ENCODE results near the gene DEFB131B.
"Not testable (repeated sequence)": the region's sequence is repeated elsewhere in the genome, so short reads cannot be mapped to it uniquely, and the experiment has no call there.

Gene DEFB131B

GRCh38 chr11:71878059-71878458 is at the start of gene DEFB131B:
TSS of gene DEFB131B (plus strand) at chr11:71878453. CDS start at chr11:71878453, 0 bp downstream.
- not testable (repeated sequence) for DNase-seq

- DNase-seq, result not testable (repeated sequence)
Measured at GRCh38 chr11:71829247-71829646, 49.0 kb upstream of the DEFB131B start.

- DNase-seq, result not testable (repeated sequence)
Measured at GRCh38 chr11:71829686-71830085, 48.6 kb upstream of the DEFB131B start.

GRCh38 chr11:71832811-71833210 is 45.4 kb upstream of the DEFB131B start, which contains the start of gene DEFB108B:
TSS of gene DEFB108B (plus strand) at chr11:71833200. CDS start at chr11:71833200, 0 bp downstream.
- DNase-seq, result not testable (repeated sequence)

- DNase-seq, result not testable (repeated sequence)
Measured at GRCh38 chr11:71842720-71843119, 35.5 kb upstream of the DEFB131B start.

- not testable (repeated sequence) for DNase-seq
Measured at GRCh38 chr11:71843355-71843754, 34.9 kb upstream of the DEFB131B start.

GRCh38 chr11:71843858-71844257 is 34.4 kb upstream of the DEFB131B start:
- DNase-seq, result no peak

GRCh38 chr11:71853895-71854294 is 24.4 kb upstream of the DEFB131B start:
- DNase-seq, result not testable (repeated sequence)

- DNase-seq, result not testable (repeated sequence)
Measured at GRCh38 chr11:71855880-71856279, 22.4 kb upstream of the DEFB131B start.

- DNase-seq, result not testable (repeated sequence)
Measured at GRCh38 chr11:71860835-71861234, 17.4 kb upstream of the DEFB131B start.

GRCh38 chr11:71863978-71864627 is 14.2 kb upstream of the DEFB131B start:
- not testable (repeated sequence) for DNase-seq

- DNase-seq, result not testable (repeated sequence)
Measured at GRCh38 chr11:71867209-71867608, 11.0 kb upstream of the DEFB131B start.

GRCh38 chr11:71869931-71870330 is 8.3 kb upstream of the DEFB131B start:
- not testable (repeated sequence) for DNase-seq

- DNase-seq, result not testable (repeated sequence)
Measured at GRCh38 chr11:71870661-71871060, 7.6 kb upstream of the DEFB131B start.

- not testable (repeated sequence) for DNase-seq
Measured at GRCh38 chr11:71876262-71876661, 2.0 kb upstream of the DEFB131B start.

GRCh38 chr11:71885806-71886205 is 7.6 kb downstream of the DEFB131B start:
- not testable (repeated sequence) for DNase-seq

GRCh38 chr11:71888335-71889010 is 10.2 kb downstream of the DEFB131B start:
- not testable (repeated sequence) for DNase-seq

GRCh38 chr11:71889181-71889872 is 11.1 kb downstream of the DEFB131B start:
- DNase-seq, result not testable (repeated sequence)

GRCh38 chr11:71895961-71896360 is 17.7 kb downstream of the DEFB131B start:
- DNase-seq, result no peak

GRCh38 chr11:71901137-71901536 is 22.9 kb downstream of the DEFB131B start:
- DNase-seq, result not testable (repeated sequence)

GRCh38 chr11:71908218-71908617 is 30.0 kb downstream of the DEFB131B start:
- DNase-seq, result no peak

GRCh38 chr11:71910775-71911174 is 32.5 kb downstream of the DEFB131B start:
- not testable (repeated sequence) for DNase-seq

- DNase-seq, result peak; percentile 86
Measured at GRCh38 chr11:71911321-71911985, 33.2 kb downstream of the DEFB131B start.

Measured in stimulated activated CD8-positive, alpha-beta memory T cell treated with anti-CD3 and anti-CD28 coated beads, Interleukin-4, amount 100 ng/mL, for 48 hours (primary cell).